H9 (cell line): ENCODE measurements around the gene CRACR2A. TPM values are rescaled to one million over a fixed set of nuclear protein-coding genes. Genes with fewer than 3 reads are reported as not detected.

ENCODE experiments used
- DNase-seq: peaks from one replicate; pipeline ENCODE4 v3.0.0-alpha.2; 2017
- H2AFZ ChIP-seq: one replicate; pipeline ENCODE4 v1.6.1; 2013; ENCODE audit warnings: mild to moderate bottlenecking, low read length, control low read depth, moderate library complexity
- H2AK5ac ChIP-seq: 2 replicates; pipeline ENCODE4 v1.6.1; 2013; ENCODE audit warnings: low read length, control low read depth, mixed read lengths; ENCODE audit not compliant: insufficient read length
- H2BK120ac ChIP-seq: one replicate; pipeline ENCODE4 v1.6.1; 2013; ENCODE audit warnings: low read depth, mild to moderate bottlenecking, low read length, control low read depth, inconsistent platforms; ENCODE audit not compliant: poor library complexity, severe bottlenecking
- H2BK12ac ChIP-seq: 2 replicates; pipeline ENCODE4 v1.6.1; 2013; ENCODE audit warnings: low read length, control low read depth, mixed read lengths, low read depth; ENCODE audit not compliant: insufficient read length
- H2BK15ac ChIP-seq: 2 replicates; pipeline ENCODE4 v1.6.1; 2013; ENCODE audit warnings: low read depth, low read length, control low read depth
- H2BK20ac ChIP-seq: one replicate; pipeline ENCODE4 v1.6.1; 2013; ENCODE audit warnings: low read depth, mild to moderate bottlenecking, low read length, control low read depth, inconsistent platforms; ENCODE audit not compliant: poor library complexity, severe bottlenecking
- H2BK5ac ChIP-seq: 2 replicates; pipeline ENCODE4 v1.6.1; 2013; ENCODE audit warnings: low read length, control low read depth, mixed read lengths; ENCODE audit not compliant: insufficient read length
- H3K14ac ChIP-seq: 2 replicates; pipeline ENCODE4 v1.6.1; 2013; ENCODE audit warnings: low read length, control low read depth; ENCODE audit not compliant: insufficient read depth
- H3K18ac ChIP-seq: 2 replicates; pipeline ENCODE4 v1.6.1; 2013; ENCODE audit warnings: low read depth, mild to moderate bottlenecking, mixed read lengths, low read length, control low read depth; ENCODE audit not compliant: insufficient read length
- H3K23ac ChIP-seq: 2 replicates; pipeline ENCODE4 v1.6.1; 2013; ENCODE audit warnings: low read length, control low read depth, mixed read lengths, low read depth; ENCODE audit not compliant: insufficient read length
- H3K23me2 ChIP-seq: 2 replicates; pipeline ENCODE4 v1.6.1; 2013; ENCODE audit warnings: low read depth, mild to moderate bottlenecking, mixed read lengths, low read length, control low read depth; ENCODE audit not compliant: insufficient read length, poor library complexity, severe bottlenecking
- H3K27ac ChIP-seq: 2 replicates; pipeline ENCODE4 v1.5.1; 2013; ENCODE audit warnings: low read length, control low read depth, mixed read lengths, low read depth; ENCODE audit not compliant: insufficient read length
- H3K27me3 ChIP-seq: 2 replicates; pipeline ENCODE4 v1.6.1; 2013; ENCODE audit warnings: low read length, control low read depth, inconsistent platforms; ENCODE audit not compliant: insufficient read depth
- H3K4ac ChIP-seq: 2 replicates; pipeline ENCODE4 v1.6.1; 2013; ENCODE audit warnings: low read depth, mild to moderate bottlenecking, control low read depth, inconsistent platforms, low read length, moderate library complexity
- H3K4me1 ChIP-seq: 2 replicates; pipeline ENCODE4 v1.6.1; 2013; ENCODE audit warnings: low read length, control low read depth, inconsistent platforms; ENCODE audit not compliant: insufficient read depth
- H3K4me2 ChIP-seq: 2 replicates; pipeline ENCODE4 v1.6.1; 2013; ENCODE audit warnings: low read length, control low read depth, mixed read lengths; ENCODE audit not compliant: insufficient read length, insufficient read depth
- H3K56ac ChIP-seq: 2 replicates; pipeline ENCODE4 v1.6.1; 2013; ENCODE audit warnings: low read depth, mild to moderate bottlenecking, mixed read lengths, low read length, control low read depth; ENCODE audit not compliant: insufficient read length
- H3K79me1 ChIP-seq: 2 replicates; pipeline ENCODE4 v1.6.1; 2013; ENCODE audit warnings: low read depth, mild to moderate bottlenecking, moderate library complexity, low read length, control low read depth, inconsistent platforms; ENCODE audit not compliant: insufficient read depth, poor library complexity, severe bottlenecking
- H3K79me2 ChIP-seq: 2 replicates; pipeline ENCODE4 v1.6.1; 2013; ENCODE audit warnings: low read length, control low read depth, inconsistent platforms; ENCODE audit not compliant: insufficient read depth
- H3K9ac ChIP-seq: 2 replicates; pipeline ENCODE4 v1.6.1; 2013; ENCODE audit warnings: low read length, control low read depth, mixed read lengths; ENCODE audit not compliant: insufficient read length; ENCODE audit errors: extremely low read depth
- H3K9me3 ChIP-seq: one replicate; pipeline ENCODE4 v1.6.1; 2013; ENCODE audit warnings: low read depth, low read length, inconsistent platforms; ENCODE audit not compliant: control insufficient read depth
- H3T11ph ChIP-seq: one replicate; pipeline ENCODE4 v1.6.1; 2013; ENCODE audit warnings: mild to moderate bottlenecking, low read length, control low read depth, inconsistent platforms
- H4K20me1 ChIP-seq: one replicate; pipeline ENCODE4 v1.6.1; 2013; ENCODE audit not compliant: control insufficient read depth, insufficient read length, insufficient read depth
- H4K5ac ChIP-seq: 2 replicates; pipeline ENCODE4 v1.6.1; 2013; ENCODE audit warnings: low read depth, mild to moderate bottlenecking, mixed read lengths, low read length, control low read depth; ENCODE audit not compliant: insufficient read length
- H4K8ac ChIP-seq: replicated peaks from 2 replicates; pipeline ENCODE4 v1.6.1; 2013; ENCODE audit warnings: low read length, control low read depth, mixed read lengths, low read depth; ENCODE audit not compliant: insufficient read length
- H4K91ac ChIP-seq: 2 replicates; pipeline ENCODE4 v1.6.1; 2013; ENCODE audit warnings: low read depth, mild to moderate bottlenecking, moderate library complexity, mixed read lengths, low read length, control low read depth; ENCODE audit not compliant: insufficient read length
- H3K27ac Mint-ChIP-seq, 3 experiments: 2 replicates in 2 of 3; 3 replicates in 1 of 3; pipeline ENCODE4 v1.8.0; 2020 to 2021; ENCODE audit warnings: mixed read lengths in 3 of 3, mild to moderate bottlenecking in 1 of 3, moderate library complexity in 1 of 3
- H3K27me3 Mint-ChIP-seq: 2 replicates; pipeline ENCODE4 v1.8.0; 2021; ENCODE audit warnings: low read depth, mild to moderate bottlenecking, moderate library complexity, mixed read lengths
- H3K36me3 Mint-ChIP-seq, 3 experiments: 2 replicates in 2 of 3; 3 replicates in 1 of 3; pipeline ENCODE4 v1.8.0; 2020 to 2021; ENCODE audit warnings: low read depth in 3 of 3, mixed read lengths in 3 of 3; ENCODE audit not compliant: insufficient read depth in 1 of 3
- H3K4me1 Mint-ChIP-seq, 2 experiments: 2 replicates each; pipeline ENCODE4 v1.8.0; 2020; ENCODE audit warnings: mixed read lengths in 2 of 2
- H3K4me3 Mint-ChIP-seq, 2 experiments: 2 replicates in 1 of 2; 3 replicates in 1 of 2; pipeline ENCODE4 v1.8.0; 2020 to 2021; ENCODE audit warnings: mild to moderate bottlenecking in 2 of 2, mixed read lengths in 2 of 2, moderate library complexity in 1 of 2
- H3K9me3 Mint-ChIP-seq, 2 experiments: 2 replicates in 1 of 2; 3 replicates in 1 of 2; pipeline ENCODE4 v1.8.0; 2020; ENCODE audit warnings: mild to moderate bottlenecking in 2 of 2, mixed read lengths in 2 of 2, moderate library complexity in 1 of 2
- WGBS: extraction: QIAGEN DNeasy Blood & Tissue Kit; methylation state at CpG from one replicate; pipeline ENCODE4 v1.1.7; 2013; ENCODE audit warnings: missing lambda C conversion rate, low lambda C conversion rate, mixed read lengths; ENCODE audit not compliant: insufficient read length; ENCODE audit errors: extremely low coverage; 5-methylcytosine and 5-hydroxymethylcytosine counted together
- total RNA-seq: library from RNA; stranded (reverse); gene quantifications from 2 replicates; pipeline ENCODE4 v1.2.1, GENCODE V29; 2021
- TF ChIP-seq, protein P1 (sequence below): fragments of 200-600 bp; sonication (generic); conservative IDR thresholded peaks from 3 replicates; pipeline ENCODE4 v1.8.0; 2021; ENCODE audit warnings: antibody characterized with exemption, mild to moderate bottlenecking

CRACR2A gene
- total RNA-seq, 1 experiment from 2014 or later: 2.0 TPM

DNA sequence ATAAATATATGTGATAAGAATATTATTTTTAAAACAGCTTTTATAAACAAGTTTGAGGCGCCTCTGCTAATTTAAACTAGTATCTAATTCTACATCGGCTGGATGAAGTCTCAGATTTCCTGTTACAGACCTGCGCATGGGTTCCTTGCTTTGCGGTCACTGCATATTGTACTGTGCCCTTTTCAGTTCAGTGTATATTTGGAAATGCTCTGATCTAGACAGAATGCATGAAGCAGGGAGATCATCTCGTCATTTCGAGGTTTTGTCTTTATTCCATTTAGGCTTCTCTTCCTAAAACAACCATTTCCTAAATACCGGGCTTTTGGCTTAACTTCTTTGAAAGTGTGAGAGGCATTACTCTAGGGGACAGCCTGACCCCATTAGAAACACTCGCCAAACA lies 25.6 kb downstream of the CRACR2A start:
- H3K23ac ChIP-seq: no peak overlapping the region

More for the DNA sequence above, 25.6 kb downstream of the CRACR2A start:
- Histone ChIP-seq H2BK120ac (no peak overlapping the region), H3K9ac (no peak overlapping the region), H2AK5ac (no peak overlapping the region), H3K79me2 (no peaks in the 10 kb centered on the region), H2BK15ac (no peak overlapping the region), H3T11ph (no peak overlapping the region), H3K14ac (no peak overlapping the region), H2AFZ (no peak overlapping the region), H2BK12ac (no peak overlapping the region), H3K79me1 (no peaks in the 10 kb centered on the region), H2BK5ac (no peak overlapping the region), H4K5ac (no peak overlapping the region), H3K23me2 (no peaks in the 10 kb centered on the region), H3K4me1 (peaks cover 4% of the 10 kb centered on the region), H3K18ac (no peak overlapping the region), H3K56ac (no peak overlapping the region), H2BK20ac (no peak overlapping the region), H4K20me1 (no peaks in the 10 kb centered on the region), H3K4me2 (no peak overlapping the region), H4K8ac (no peak overlapping the region), H4K91ac (no peak overlapping the region), H3K27me3 (no peaks in the 10 kb centered on the region), H3K9me3 (peaks cover 15% of the 10 kb centered on the region), H3K27ac (no peak overlapping the region), H3K4ac (no peak overlapping the region)
- Mint-ChIP-seq H3K9me3 (peaks cover 14 to 24% of the 10 kb centered on the region in 2 experiments; a peak in 4 of 5 replicates), H3K4me3 (no peak overlapping the region), H3K27me3 (no peaks in the 10 kb centered on the region; the same call in 1 of the 2 replicates), H3K4me1 (peaks cover 30 to 39% of the 10 kb centered on the region in 2 experiments), H3K27ac (no peak overlapping the region), H3K36me3 (peaks cover 9 to 12% (median 11%) of the 10 kb centered on the region in 3 experiments)
- TF ChIP-seq, protein P1, sequence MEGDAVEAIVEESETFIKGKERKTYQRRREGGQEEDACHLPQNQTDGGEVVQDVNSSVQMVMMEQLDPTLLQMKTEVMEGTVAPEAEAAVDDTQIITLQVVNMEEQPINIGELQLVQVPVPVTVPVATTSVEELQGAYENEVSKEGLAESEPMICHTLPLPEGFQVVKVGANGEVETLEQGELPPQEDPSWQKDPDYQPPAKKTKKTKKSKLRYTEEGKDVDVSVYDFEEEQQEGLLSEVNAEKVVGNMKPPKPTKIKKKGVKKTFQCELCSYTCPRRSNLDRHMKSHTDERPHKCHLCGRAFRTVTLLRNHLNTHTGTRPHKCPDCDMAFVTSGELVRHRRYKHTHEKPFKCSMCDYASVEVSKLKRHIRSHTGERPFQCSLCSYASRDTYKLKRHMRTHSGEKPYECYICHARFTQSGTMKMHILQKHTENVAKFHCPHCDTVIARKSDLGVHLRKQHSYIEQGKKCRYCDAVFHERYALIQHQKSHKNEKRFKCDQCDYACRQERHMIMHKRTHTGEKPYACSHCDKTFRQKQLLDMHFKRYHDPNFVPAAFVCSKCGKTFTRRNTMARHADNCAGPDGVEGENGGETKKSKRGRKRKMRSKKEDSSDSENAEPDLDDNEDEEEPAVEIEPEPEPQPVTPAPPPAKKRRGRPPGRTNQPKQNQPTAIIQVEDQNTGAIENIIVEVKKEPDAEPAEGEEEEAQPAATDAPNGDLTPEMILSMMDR: no peak
- WGBS: no CpG with 5 or more reads among the region's 8 CpGs
- no peak for DNase-seq
